ENCODE data around the gene MMP17. TPM values are rescaled to one million over a fixed set of nuclear protein-coding genes. Genes with fewer than 3 reads are reported as not detected.

Gene MMP17
- total RNA-seq, 1 donor from 2014 or later: 5.2 TPM

GRCh38 chr12:131841547-131841946 is 13.4 kb downstream of the MMP17 start:
- intact Hi-C loops (cut with DNase I): no loop called here
- TF ChIP-seq POLR2AphosphoS5 (IDR thresholded peaks at IDR 0.05; ENCODE audit: insufficient read depth in 1 of 2, low read depth in 1 of 2) (no peak), CTCF (IDR thresholded peaks at IDR 0.05) (no peak), POLR2A (IDR thresholded peaks at IDR 0.05) (no peak)
- H3K27me3 ChIP-seq: no peaks in the 10 kb centered on the region
- no peaks in the 10 kb centered on the region for H3K4me1 ChIP-seq
- no peak overlapping the region for H3K4me3 ChIP-seq
- no peaks in the 10 kb centered on the region for H3K9me3 ChIP-seq
- H3K36me3 ChIP-seq: no peaks in the 10 kb centered on the region
- DNase-seq (ENCODE audit: extremely low spot score in 2 of 2): no peak
- no peak overlapping the region for H3K27ac ChIP-seq

GRCh38 chr12:131842169-131842568 is 14.0 kb downstream of the MMP17 start:
- Histone ChIP-seq H3K27ac (no peak overlapping the region), H3K36me3 (no peaks in the 10 kb centered on the region), H3K4me3 (no peak overlapping the region), H3K27me3 (no peaks in the 10 kb centered on the region), H3K9me3 (no peaks in the 10 kb centered on the region), H3K4me1 (no peaks in the 10 kb centered on the region)
- no peak for DNase-seq (ENCODE audit: extremely low spot score in 2 of 2)
- TF ChIP-seq POLR2A (IDR thresholded peaks at IDR 0.05) (no peak), CTCF (IDR thresholded peaks at IDR 0.05) (no peak), POLR2AphosphoS5 (IDR thresholded peaks at IDR 0.05; ENCODE audit: insufficient read depth in 1 of 2, low read depth in 1 of 2) (no peak)
- intact Hi-C loops (cut with DNase I): no loop called here

- TF ChIP-seq POLR2A (IDR thresholded peaks at IDR 0.05): no peak
- TF ChIP-seq CTCF (IDR thresholded peaks at IDR 0.05): no peak
- Histone ChIP-seq H3K4me3 (no peak overlapping the region), H3K9me3 (no peaks in the 10 kb centered on the region), H3K4me1 (no peaks in the 10 kb centered on the region), H3K27ac (no peak overlapping the region), H3K36me3 (no peaks in the 10 kb centered on the region), H3K27me3 (no peaks in the 10 kb centered on the region)
- no peak for DNase-seq (ENCODE audit: extremely low spot score in 2 of 2)
- intact Hi-C loops (cut with DNase I): no loop called here
Measured at GRCh38 chr12:131843527-131843926, 15.3 kb downstream of the MMP17 start.

GRCh38 chr12:131844140-131844539 is 15.9 kb downstream of the MMP17 start:
- no peaks in the 10 kb centered on the region for H3K9me3 ChIP-seq
- no peak overlapping the region for H3K4me3 ChIP-seq
- no peaks in the 10 kb centered on the region for H3K4me1 ChIP-seq
- DNase-seq (ENCODE audit: extremely low spot score in 2 of 2): no peak
- no peaks in the 10 kb centered on the region for H3K27me3 ChIP-seq
- no peaks in the 10 kb centered on the region for H3K36me3 ChIP-seq
- TF ChIP-seq POLR2AphosphoS5 (IDR thresholded peaks at IDR 0.05; ENCODE audit: insufficient read depth in 1 of 2, low read depth in 1 of 2) (no peak), POLR2A (IDR thresholded peaks at IDR 0.05) (no peak), CTCF (IDR thresholded peaks at IDR 0.05) (no peak)
- intact Hi-C loops (cut with DNase I): no loop called here
- H3K27ac ChIP-seq: no peak overlapping the region

GRCh38 chr12:131844656-131845055 is 16.5 kb downstream of the MMP17 start:
- TF ChIP-seq POLR2AphosphoS5 (IDR thresholded peaks at IDR 0.05; ENCODE audit: insufficient read depth in 1 of 2, low read depth in 1 of 2) (no peak), CTCF (IDR thresholded peaks at IDR 0.05) (no peak), POLR2A (IDR thresholded peaks at IDR 0.05) (no peak)
- intact Hi-C loops (cut with DNase I): no loop called here
- Histone ChIP-seq H3K4me1 (no peaks in the 10 kb centered on the region), H3K9me3 (no peaks in the 10 kb centered on the region), H3K27ac (no peak overlapping the region), H3K27me3 (no peaks in the 10 kb centered on the region), H3K36me3 (no peaks in the 10 kb centered on the region), H3K4me3 (no peak overlapping the region)
- DNase-seq (ENCODE audit: extremely low spot score in 2 of 2): no peak

All from vagina (tissue), 2 donors.